ENCODE results near the gene OSBP2.

DNA sequence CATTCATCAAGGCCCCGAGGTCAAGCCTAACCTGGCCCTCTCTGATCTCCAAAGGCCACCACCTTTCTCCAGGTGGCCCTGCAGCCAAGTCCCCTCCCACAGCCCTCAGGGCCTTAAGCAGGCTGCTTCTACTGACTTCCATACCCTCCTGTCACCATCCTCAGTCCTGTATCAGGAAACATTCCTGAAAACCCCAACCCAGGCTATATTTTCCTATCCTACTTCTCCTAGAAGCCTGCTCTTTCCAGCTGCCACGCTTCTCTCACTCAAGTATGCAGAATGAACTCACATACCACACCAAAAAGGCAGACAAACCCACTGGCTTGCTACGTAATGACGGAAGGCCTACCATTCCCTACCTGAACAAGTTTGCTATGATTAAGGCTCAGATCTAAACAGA is 250.3 kb downstream of the OSBP2 start:
- TF ChIP-seq EZH2phosphoT487 (IDR thresholded peaks at IDR 0.05; ENCODE audit: borderline replicate concordance, low read length) (no peak), EZH2 (IDR thresholded peaks at IDR 0.05; ENCODE audit: low read length, unreplicated experiment) (no peak)
- TF ChIP-seq, protein P1, sequence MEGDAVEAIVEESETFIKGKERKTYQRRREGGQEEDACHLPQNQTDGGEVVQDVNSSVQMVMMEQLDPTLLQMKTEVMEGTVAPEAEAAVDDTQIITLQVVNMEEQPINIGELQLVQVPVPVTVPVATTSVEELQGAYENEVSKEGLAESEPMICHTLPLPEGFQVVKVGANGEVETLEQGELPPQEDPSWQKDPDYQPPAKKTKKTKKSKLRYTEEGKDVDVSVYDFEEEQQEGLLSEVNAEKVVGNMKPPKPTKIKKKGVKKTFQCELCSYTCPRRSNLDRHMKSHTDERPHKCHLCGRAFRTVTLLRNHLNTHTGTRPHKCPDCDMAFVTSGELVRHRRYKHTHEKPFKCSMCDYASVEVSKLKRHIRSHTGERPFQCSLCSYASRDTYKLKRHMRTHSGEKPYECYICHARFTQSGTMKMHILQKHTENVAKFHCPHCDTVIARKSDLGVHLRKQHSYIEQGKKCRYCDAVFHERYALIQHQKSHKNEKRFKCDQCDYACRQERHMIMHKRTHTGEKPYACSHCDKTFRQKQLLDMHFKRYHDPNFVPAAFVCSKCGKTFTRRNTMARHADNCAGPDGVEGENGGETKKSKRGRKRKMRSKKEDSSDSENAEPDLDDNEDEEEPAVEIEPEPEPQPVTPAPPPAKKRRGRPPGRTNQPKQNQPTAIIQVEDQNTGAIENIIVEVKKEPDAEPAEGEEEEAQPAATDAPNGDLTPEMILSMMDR (conservative IDR thresholded peaks at IDR 0.05; ENCODE audit: low read depth, low read length): no peak

Measured in PC-3 (cell line).